Measurements from ENCODE around the gene DHX58. TPM values are rescaled to one million over a fixed set of nuclear protein-coding genes. Genes with fewer than 3 reads are reported as not detected.
"Not testable (repeated sequence)": the region's sequence is repeated elsewhere in the genome, so short reads cannot be mapped to it uniquely, and the experiment has no call there.

The DHX58 gene
- total RNA-seq, 1 donor from 2014 or later, result not detected

- no peak overlapping the region for H3K9ac ChIP-seq
- peak overlapping the region; percentile 93 for H3K4me3 Mint-ChIP-seq
- H2AFZ ChIP-seq (replicated peaks), result no peak overlapping the region
- TF ChIP-seq, protein P1, sequence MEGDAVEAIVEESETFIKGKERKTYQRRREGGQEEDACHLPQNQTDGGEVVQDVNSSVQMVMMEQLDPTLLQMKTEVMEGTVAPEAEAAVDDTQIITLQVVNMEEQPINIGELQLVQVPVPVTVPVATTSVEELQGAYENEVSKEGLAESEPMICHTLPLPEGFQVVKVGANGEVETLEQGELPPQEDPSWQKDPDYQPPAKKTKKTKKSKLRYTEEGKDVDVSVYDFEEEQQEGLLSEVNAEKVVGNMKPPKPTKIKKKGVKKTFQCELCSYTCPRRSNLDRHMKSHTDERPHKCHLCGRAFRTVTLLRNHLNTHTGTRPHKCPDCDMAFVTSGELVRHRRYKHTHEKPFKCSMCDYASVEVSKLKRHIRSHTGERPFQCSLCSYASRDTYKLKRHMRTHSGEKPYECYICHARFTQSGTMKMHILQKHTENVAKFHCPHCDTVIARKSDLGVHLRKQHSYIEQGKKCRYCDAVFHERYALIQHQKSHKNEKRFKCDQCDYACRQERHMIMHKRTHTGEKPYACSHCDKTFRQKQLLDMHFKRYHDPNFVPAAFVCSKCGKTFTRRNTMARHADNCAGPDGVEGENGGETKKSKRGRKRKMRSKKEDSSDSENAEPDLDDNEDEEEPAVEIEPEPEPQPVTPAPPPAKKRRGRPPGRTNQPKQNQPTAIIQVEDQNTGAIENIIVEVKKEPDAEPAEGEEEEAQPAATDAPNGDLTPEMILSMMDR (IDR thresholded peaks at IDR 0.05), result no peak
- TF ChIP-seq EZH2 (IDR thresholded peaks at IDR 0.05) (no peak), EZH2phosphoT487 (IDR thresholded peaks at IDR 0.05) (no peak)
- no peaks in the 10 kb centered on the region for H3K27me3 ChIP-seq
- H3K36me3 Mint-ChIP-seq, result no peaks in the 10 kb centered on the region
- H3K9me3 Mint-ChIP-seq, result no peaks in the 10 kb centered on the region
- H3K27ac ChIP-seq, result no peak overlapping the region
- peak; percentile 39 for DNase-seq (ENCODE audit: low spot score)
- H3F3A ChIP-seq (ENCODE audit: low read depth), result peaks cover 12% of the 10 kb centered on the region
- peaks cover 47% of the 10 kb centered on the region for H3K4me1 Mint-ChIP-seq
- peak overlapping the region; percentile 68 for H3K4me2 ChIP-seq
- H3K9me3 ChIP-seq (ENCODE audit: low read depth), result no peaks in the 10 kb centered on the region
- H3K4me3 ChIP-seq, result peak overlapping the region; percentile 94
- peaks cover 23% of the 10 kb centered on the region for H4K20me1 ChIP-seq (ENCODE audit: low read depth)
- no peaks in the 10 kb centered on the region for H3K36me3 ChIP-seq
- peaks cover 5% of the 10 kb centered on the region for H3K4me1 ChIP-seq
- peaks cover 40% of the 10 kb centered on the region for H3K79me2 ChIP-seq (ENCODE audit: low read depth)
- H3K27ac Mint-ChIP-seq, result peak overlapping the region; percentile 3
- H3K27me3 Mint-ChIP-seq (ENCODE audit: insufficient read depth, low read depth), result peaks cover 6% of the 10 kb centered on the region
Measured at GRCh38 chr17:42155614-42156045, 43.1 kb upstream of the DHX58 start.

DNA sequence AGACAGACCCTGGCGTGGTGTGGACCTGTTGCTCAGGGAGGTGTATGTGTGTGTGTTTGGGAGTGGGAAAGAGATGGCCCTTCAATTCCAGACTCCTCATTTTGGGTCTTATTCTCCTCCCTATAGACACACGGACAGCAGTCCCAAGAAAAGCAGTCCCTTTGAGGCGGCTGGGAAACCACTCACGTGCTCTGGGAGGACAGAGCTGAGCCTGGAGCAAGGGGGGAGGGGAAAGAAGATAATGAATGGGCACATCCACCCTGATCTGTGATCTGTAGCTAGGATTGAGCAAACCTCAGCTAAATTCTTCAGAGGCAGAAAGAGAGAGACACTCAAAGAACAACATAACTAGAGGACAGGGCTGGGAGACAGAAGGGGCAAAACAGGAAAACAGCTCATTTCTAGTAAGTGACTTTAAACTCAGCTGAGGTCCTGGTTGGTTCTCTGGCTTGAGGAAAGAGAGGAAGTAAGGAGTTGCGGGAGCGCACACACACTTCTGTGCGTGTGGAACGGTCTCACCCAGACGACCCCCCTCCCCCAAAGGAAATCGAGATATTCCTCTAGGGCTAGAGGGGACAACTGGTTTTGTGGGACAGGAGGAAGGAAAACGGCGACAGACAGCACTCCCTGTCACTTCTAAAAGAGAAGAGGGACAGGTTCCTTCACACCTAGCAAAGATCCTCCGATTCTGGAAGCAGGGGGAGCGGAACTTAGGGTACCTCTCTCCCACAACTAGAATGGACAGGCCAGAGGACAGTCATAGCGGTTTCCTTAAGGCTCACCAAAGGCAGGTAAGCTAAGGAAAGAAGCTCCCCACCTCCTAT is 41.6 kb upstream of the DHX58 start:
- peaks cover 5% of the 10 kb centered on the region for H3K4me1 ChIP-seq
- no peaks in the 10 kb centered on the region for H3K9me3 Mint-ChIP-seq
- H3K4me2 ChIP-seq, result peak overlapping the region; percentile 93
- H3K27me3 ChIP-seq, result no peaks in the 10 kb centered on the region
- H4K20me1 ChIP-seq (ENCODE audit: low read depth), result peaks cover 33% of the 10 kb centered on the region
- H3K27me3 Mint-ChIP-seq (ENCODE audit: insufficient read depth, low read depth), result peaks cover 4% of the 10 kb centered on the region
- H3K9ac ChIP-seq, result peak overlapping the region; percentile 93
- H3K9me3 ChIP-seq (ENCODE audit: low read depth), result no peaks in the 10 kb centered on the region
- peak overlapping the region; percentile 70 for H2AFZ ChIP-seq (replicated peaks)
- H3F3A ChIP-seq (ENCODE audit: low read depth), result peaks cover 12% of the 10 kb centered on the region
- peak overlapping the region; percentile 94 for H3K4me3 ChIP-seq
- H3K36me3 ChIP-seq, result no peaks in the 10 kb centered on the region
- peak overlapping the region; percentile 78 for H3K27ac Mint-ChIP-seq
- H3K4me1 Mint-ChIP-seq, result peaks cover 32% of the 10 kb centered on the region
- TF ChIP-seq EZH2phosphoT487 (IDR thresholded peaks at IDR 0.05), result no peak
- TF ChIP-seq, protein P1 (IDR thresholded peaks at IDR 0.05), result no peak
- TF ChIP-seq EZH2 (IDR thresholded peaks at IDR 0.05), result no peak
- H3K27ac ChIP-seq, result no peak overlapping the region
- peak overlapping the region; percentile 93 for H3K4me3 Mint-ChIP-seq
- H3K36me3 Mint-ChIP-seq, result no peaks in the 10 kb centered on the region
- peak; percentile 41 for DNase-seq (ENCODE audit: low spot score)
- H3K79me2 ChIP-seq (ENCODE audit: low read depth), result peaks cover 55% of the 10 kb centered on the region

- H3K4me1 Mint-ChIP-seq, result peaks cover 17% of the 10 kb centered on the region
- Histone ChIP-seq H3F3A (ENCODE audit: low read depth) (peaks cover 6% of the 10 kb centered on the region), H2AFZ (replicated peaks) (no peak overlapping the region), H3K27ac (no peak overlapping the region), H3K9me3 (ENCODE audit: low read depth) (no peaks in the 10 kb centered on the region), H3K4me1 (peaks cover 10% of the 10 kb centered on the region), H3K27me3 (no peaks in the 10 kb centered on the region), H3K9ac (no peak overlapping the region), H3K4me3 (no peak overlapping the region), H3K4me2 (no peak overlapping the region), H3K79me2 (ENCODE audit: low read depth) (peaks cover 68% of the 10 kb centered on the region), H4K20me1 (ENCODE audit: low read depth) (peaks cover 45% of the 10 kb centered on the region), H3K36me3 (no peaks in the 10 kb centered on the region)
- peaks cover 6% of the 10 kb centered on the region for H3K36me3 Mint-ChIP-seq
- H3K9me3 Mint-ChIP-seq, result no peaks in the 10 kb centered on the region
- TF ChIP-seq EZH2phosphoT487 (IDR thresholded peaks at IDR 0.05) (no peak), EZH2 (IDR thresholded peaks at IDR 0.05) (no peak)
- TF ChIP-seq, protein P1 (IDR thresholded peaks at IDR 0.05), result no peak
- DNase-seq (ENCODE audit: low spot score), result no peak
- H3K27me3 Mint-ChIP-seq (ENCODE audit: insufficient read depth, low read depth), result peaks cover 2% of the 10 kb centered on the region
- H3K27ac Mint-ChIP-seq, result no peak overlapping the region
- no peak overlapping the region for H3K4me3 Mint-ChIP-seq
Measured at GRCh38 chr17:42146911-42147607, 34.5 kb upstream of the DHX58 start.

GRCh38 chr17:42143138-42143537 is 30.6 kb upstream of the DHX58 start:
- not testable (repeated sequence) for H3K27ac ChIP-seq; H3F3A ChIP-seq (ENCODE audit: low read depth); H3K4me3 Mint-ChIP-seq; H3K9me3 Mint-ChIP-seq; H3K4me3 ChIP-seq; H3K36me3 Mint-ChIP-seq; H3K36me3 ChIP-seq; H3K4me2 ChIP-seq; H3K4me1 Mint-ChIP-seq; DNase-seq (ENCODE audit: low spot score); H3K9me3 ChIP-seq (ENCODE audit: low read depth); H2AFZ ChIP-seq (replicated peaks); H3K27me3 Mint-ChIP-seq (ENCODE audit: insufficient read depth, low read depth); H3K27ac Mint-ChIP-seq; H3K9ac ChIP-seq; H3K27me3 ChIP-seq
- H3K79me2 ChIP-seq (ENCODE audit: low read depth), result peaks cover 64% of the 10 kb centered on the region
- peaks cover 60% of the 10 kb centered on the region for H4K20me1 ChIP-seq (ENCODE audit: low read depth)
- H3K4me1 ChIP-seq, result peaks cover 11% of the 10 kb centered on the region

Data from neural progenitor cell (in vitro differentiated cells).